Esophagus squamous epithelium (tissue), 5 donors: ENCODE measurements around the gene CDC73. TPM values are rescaled to one million over a fixed set of nuclear protein-coding genes. Genes with fewer than 3 reads are reported as not detected.

Experiments
- DNase-seq: peaks from one replicate; lab custom pipeline; 2025; lab: John Stamatoyannopoulos, UW
- H3K27ac ChIP-seq, 4 donors: fragments of 200-600 bp; sonication (generic); one replicate each; pipeline ENCODE4 v1.5.1; 2016 to 2019; ENCODE audit warnings: mild to moderate bottlenecking in 1 of 4
- H3K27me3 ChIP-seq, 4 donors: fragments of 200-600 bp; sonication (generic); 1 replicate in 3 of 4; 2 replicates in 1 of 4; pipeline versions ENCODE4 v1.5.1 to v1.6.0; 2017 to 2021; ENCODE audit warnings: antibody characterized with exemption in 1 of 4
- H3K36me3 ChIP-seq, 3 donors: fragments of 200-600 bp; sonication (generic); one replicate each; pipeline ENCODE4 v1.5.1; 2016 to 2019
- H3K4me1 ChIP-seq, 3 donors: fragments of 200-600 bp; sonication (generic); one replicate each; pipeline ENCODE4 v1.5.1; 2017 to 2019
- H3K4me3 ChIP-seq, 4 donors: fragments of 200-600 bp; sonication (generic); 1 replicate in 3 of 4; 2 replicates in 1 of 4; pipeline ENCODE4 v1.5.1; 2016 to 2019; ENCODE audit warnings: mild to moderate bottlenecking in 2 of 4, moderate library complexity in 1 of 4
- H3K9me3 ChIP-seq, 3 donors: fragments of 200-600 bp; sonication (generic); one replicate each; pipeline ENCODE4 v1.5.1; 2016 to 2019
- CTCF ChIP-seq, 6 experiments: fragments of 450-650 bp in 4 of 6; fragments of 200-600 bp in 2 of 6; sonication (generic) in 2 of 6; IDR thresholded peaks; one replicate each; pipeline ENCODE4 v1.5.1; 2016 to 2019; ENCODE audit warnings: antibody characterized with exemption in 6 of 6, mild to moderate bottlenecking in 4 of 6, moderate library complexity in 4 of 6
- POLR2A ChIP-seq, 4 donors: fragments of 450-650 bp; IDR thresholded peaks; one replicate each; pipeline ENCODE4 v1.6.1; 2017; ENCODE audit warnings: antibody characterized with exemption in 4 of 4, mild to moderate bottlenecking in 4 of 4, moderate library complexity in 3 of 4
- WGBS, 2 donors: methylation state at CpG; one replicate each; pipeline ENCODE4 v1.1.5; 2018; 5-methylcytosine and 5-hydroxymethylcytosine counted together
- intact Hi-C: fragments of 100-400 bp; cut with DNase I; formaldehyde crosslinking; loops from one replicate; pipeline ENCODE4 v1.15.0; 2022
- total RNA-seq, 4 donors: library from RNA; depleted of rRNA; stranded (reverse); fragments of >200 nt; gene quantifications; one replicate each; pipeline ENCODE4 v1.1.0, GENCODE V29; 2016
- donor health status: DM: yes; HTN: yes; CAD: no.

CDC73 gene
- total RNA-seq, 4 donors from 2014 or later: 17.3 to 39.5 (median 26.6) TPM

- Histone ChIP-seq H3K27me3 (no peaks in the 10 kb centered on the region), H3K27ac (no peak overlapping the region), H3K9me3 (no peaks in the 10 kb centered on the region), H3K36me3 (peaks cover 0 to 51% (median 3%) of the 10 kb centered on the region in 3 donors), H3K4me1 (no peaks in the 10 kb centered on the region), H3K4me3 (no peak overlapping the region)
- TF ChIP-seq CTCF (IDR thresholded peaks at IDR 0.05) (no peak), POLR2A (IDR thresholded peaks at IDR 0.05) (no peak)
- DNase-seq: no peak
- 100% methylated on average over 1 of the region's 1 CpG for WGBS, 2 donors
- intact Hi-C loops: no loop called here
These were observed 118.8 kb downstream of the CDC73 start for GRCh38 chr1:193240609-193241008.

GRCh38 chr1:193241132-193241827, 119.4 kb downstream of the CDC73 start:
- 93 to 97% methylated on average over 6 of the region's 7 CpGs for WGBS, 2 donors
- Histone ChIP-seq H3K36me3 (peaks cover 0 to 47% (median 3%) of the 10 kb centered on the region in 3 donors), H3K9me3 (no peaks in the 10 kb centered on the region), H3K27me3 (no peaks in the 10 kb centered on the region), H3K4me1 (no peaks in the 10 kb centered on the region), H3K27ac (no peak overlapping the region), H3K4me3 (no peak overlapping the region)
- DNase-seq: no peak
- intact Hi-C loops: no loop called here
- TF ChIP-seq POLR2A (IDR thresholded peaks at IDR 0.05) (no peak), CTCF (IDR thresholded peaks at IDR 0.05) (no peak)

GRCh38 chr1:193242000-193242399, 120.2 kb downstream of the CDC73 start:
- Histone ChIP-seq H3K36me3 (peaks cover 0 to 47% (median 0%) of the 10 kb centered on the region in 3 donors), H3K4me1 (no peaks in the 10 kb centered on the region), H3K27me3 (no peaks in the 10 kb centered on the region), H3K4me3 (no peak overlapping the region), H3K27ac (no peak overlapping the region), H3K9me3 (no peaks in the 10 kb centered on the region)
- DNase-seq: no peak
- 97 to 100% methylated on average over 4 of the region's 4 CpGs for WGBS, 2 donors
- no peak for TF ChIP-seq CTCF (IDR thresholded peaks at IDR 0.05)
- no peak for TF ChIP-seq POLR2A (IDR thresholded peaks at IDR 0.05)
- intact Hi-C loops: no loop called here

- DNase-seq: no peak
- no peaks in the 10 kb centered on the region for H3K9me3 ChIP-seq
- no peaks in the 10 kb centered on the region for H3K27me3 ChIP-seq
- TF ChIP-seq POLR2A (IDR thresholded peaks at IDR 0.05): no peak
- no peak for TF ChIP-seq CTCF (IDR thresholded peaks at IDR 0.05)
- H3K4me1 ChIP-seq: no peaks in the 10 kb centered on the region
- H3K4me3 ChIP-seq: no peak overlapping the region
- 94 to 98% methylated on average over 7 of the region's 7 CpGs for WGBS, 2 donors
- no peak overlapping the region for H3K27ac ChIP-seq
- intact Hi-C loops: no loop called here
- H3K36me3 ChIP-seq: peaks cover 0 to 56% (median 10%) of the 10 kb centered on the region in 3 donors
These were observed 127.4 kb downstream of the CDC73 start for GRCh38 chr1:193249187-193249586.

- H3K9me3 ChIP-seq: no peaks in the 10 kb centered on the region
- H3K36me3 ChIP-seq: peaks cover 0 to 49% (median 10%) of the 10 kb centered on the region in 3 donors
- no peak for DNase-seq
- no peaks in the 10 kb centered on the region for H3K27me3 ChIP-seq
- WGBS, 2 donors: 81 to 86% methylated on average over 2 of the region's 2 CpGs
- H3K4me3 ChIP-seq: no peak overlapping the region
- TF ChIP-seq CTCF (IDR thresholded peaks at IDR 0.05): no peak
- H3K27ac ChIP-seq: no peak overlapping the region
- no peaks in the 10 kb centered on the region for H3K4me1 ChIP-seq
- intact Hi-C loops: no loop called here
These were observed 130.1 kb downstream of the CDC73 start for GRCh38 chr1:193251950-193252349.
